ENCODE measurements around the gene DCPS. TPM values are rescaled to one million over a fixed set of nuclear protein-coding genes. Genes with fewer than 3 reads are reported as not detected.

DCPS gene
- total RNA-seq, 2 donors from 2014 or later, result 3.0 to 17.9 TPM

DNA sequence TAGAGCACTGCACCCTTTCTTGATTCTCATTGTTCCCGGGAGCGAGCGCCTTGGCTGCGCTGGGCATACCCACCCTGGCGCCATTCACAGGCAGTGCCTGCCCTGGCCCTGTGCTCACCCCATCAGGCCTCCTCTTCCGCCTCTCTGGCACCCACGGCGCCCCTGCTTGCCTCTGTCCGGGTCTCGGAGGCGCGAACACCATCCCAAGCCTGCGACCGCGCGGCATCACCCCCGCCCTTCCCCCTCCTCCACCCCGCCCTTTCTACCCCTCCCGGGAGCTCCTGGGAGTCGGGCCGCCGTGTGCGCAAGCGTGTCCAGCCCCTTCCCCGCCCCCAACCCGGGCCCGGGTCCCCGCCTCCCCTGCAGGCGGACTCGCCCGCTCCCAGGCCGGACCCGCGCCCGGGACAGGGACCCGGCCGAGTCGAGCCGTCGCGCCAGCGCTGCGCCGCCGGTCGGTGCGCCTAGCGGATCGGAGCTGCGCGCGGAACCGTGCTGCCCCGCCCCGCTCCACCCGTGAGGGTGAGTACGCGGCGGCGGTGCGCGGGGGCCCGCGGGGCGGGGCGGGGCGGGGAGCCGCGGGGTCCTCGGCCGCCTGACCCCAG, 51.6 kb downstream of the DCPS start, which contains the start of gene ST3GAL4:
ST3GAL4 (plus strand) TSS at position 363 of the 602 bp plus-strand sequence. CDS start 50,470 bp downstream, outside the sequence.
- Histone ChIP-seq H3K4me1 (peaks cover 34% of the 10 kb centered on the region), H3K27ac (peak within 1 kb of the TSS in 2 of 4 donors; percentile 33 to 36), H3K4me3 (peak within 1 kb of the TSS; percentile 49 to 65), H3K9me3 (no peaks in the 10 kb centered on the region), H3K27me3 (no peaks in the 10 kb centered on the region), H3K36me3 (replicated peaks in 1 of 2; ENCODE audit: insufficient read depth in 1 of 2, low read depth in 2 of 2) (no peaks in the 10 kb centered on the region)
- intact Hi-C loops (cut with DNase I), result no loop called here
- DNase-seq (peak; percentile 63 to 78 (median 71)), ATAC-seq (peak; percentile 72)
- WGBS, 2 donors, result 1 to 2% methylated on average over 9 to 38 of the region's 71 CpGs
- TF ChIP-seq CTCF (IDR thresholded peaks at IDR 0.05) (no peak), POLR2A (IDR thresholded peaks at IDR 0.05) (peak in 1 of 3 donors; percentile 15)

DNA sequence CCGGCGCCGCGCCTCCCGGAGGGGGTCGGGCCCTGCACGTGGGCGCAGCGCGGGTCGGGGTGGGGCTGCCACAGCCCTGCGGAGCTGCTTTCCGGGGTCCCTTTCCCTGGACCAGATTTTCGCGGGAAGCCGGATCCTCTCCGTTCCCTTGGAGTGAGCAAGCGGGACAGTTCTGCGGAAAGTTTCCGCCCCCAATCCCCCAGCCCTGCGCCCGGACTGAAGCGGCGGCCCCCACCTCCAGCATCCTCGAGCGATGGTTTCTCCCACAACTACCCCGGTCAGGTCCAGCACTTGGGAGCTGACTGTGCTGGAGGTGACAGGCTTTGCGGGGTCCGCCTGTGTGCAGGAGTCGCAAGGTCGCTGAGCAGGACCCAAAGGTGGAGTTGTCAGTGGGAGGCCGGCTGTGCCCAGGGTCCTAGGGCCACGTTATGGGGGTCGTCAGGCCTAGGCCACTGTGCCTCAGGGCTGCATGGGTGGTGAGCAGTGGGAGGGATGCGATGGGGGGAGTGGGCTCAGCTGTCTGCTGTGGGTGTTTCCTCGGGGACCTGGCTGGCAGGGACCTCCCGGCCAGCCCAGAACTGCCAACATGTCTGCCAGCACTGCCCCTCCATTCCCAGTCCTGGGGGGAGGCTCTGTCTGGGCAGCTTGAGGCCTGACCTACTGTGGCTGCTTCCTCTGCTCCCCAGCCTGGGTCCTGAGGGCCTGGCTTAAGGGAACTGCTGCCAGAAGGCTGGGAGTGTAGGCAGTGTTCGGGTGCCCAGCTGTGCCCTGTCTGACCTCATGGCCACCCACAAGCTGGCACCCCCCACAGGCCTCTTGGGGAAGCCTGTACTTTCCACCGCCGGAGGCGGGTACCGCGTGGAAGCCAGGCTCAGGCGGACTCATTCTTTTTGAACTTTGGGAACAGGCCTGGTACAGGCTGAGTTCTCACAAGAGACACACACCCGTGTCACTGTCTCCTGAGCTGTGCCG, 52.4 kb downstream of the DCPS start:
- Histone ChIP-seq H3K9me3 (no peaks in the 10 kb centered on the region), H3K36me3 (replicated peaks in 1 of 2; ENCODE audit: insufficient read depth in 1 of 2, low read depth in 2 of 2) (no peaks in the 10 kb centered on the region), H3K4me3 (no peak overlapping the region), H3K27ac (peak overlapping the region in 1 of 4 donors; percentile 24), H3K27me3 (no peaks in the 10 kb centered on the region), H3K4me1 (peaks cover 29% of the 10 kb centered on the region)
- no peak for ATAC-seq
- WGBS, 2 donors, result 20 to 50% methylated on average over 2 to 43 of the region's 46 CpGs
- TF ChIP-seq CTCF (IDR thresholded peaks at IDR 0.05), result no peak
- no peak for TF ChIP-seq POLR2A (IDR thresholded peaks at IDR 0.05)
- DNase-seq, result peak in 1 of 4 donors; percentile 49
- intact Hi-C loops (cut with DNase I), result no loop called here

GRCh38 chr11:126357055-126357962, 53.4 kb downstream of the DCPS start:
- DNase-seq (no peak), ATAC-seq (no peak)
- WGBS, 2 donors, result 84 to 85% methylated on average over 17 of the region's 17 CpGs
- no peak for TF ChIP-seq POLR2A (IDR thresholded peaks at IDR 0.05)
- no peak for TF ChIP-seq CTCF (IDR thresholded peaks at IDR 0.05)
- H3K27me3 ChIP-seq, result no peaks in the 10 kb centered on the region
- peak overlapping the region in 1 of 4 donors; percentile 10 for H3K27ac ChIP-seq
- peaks cover 21% of the 10 kb centered on the region for H3K4me1 ChIP-seq
- intact Hi-C loops (cut with DNase I), result no loop called here
- H3K36me3 ChIP-seq (replicated peaks in 1 of 2; ENCODE audit: insufficient read depth in 1 of 2, low read depth in 2 of 2), result no peaks in the 10 kb centered on the region
- no peak overlapping the region for H3K4me3 ChIP-seq
- H3K9me3 ChIP-seq, result no peaks in the 10 kb centered on the region

DNA sequence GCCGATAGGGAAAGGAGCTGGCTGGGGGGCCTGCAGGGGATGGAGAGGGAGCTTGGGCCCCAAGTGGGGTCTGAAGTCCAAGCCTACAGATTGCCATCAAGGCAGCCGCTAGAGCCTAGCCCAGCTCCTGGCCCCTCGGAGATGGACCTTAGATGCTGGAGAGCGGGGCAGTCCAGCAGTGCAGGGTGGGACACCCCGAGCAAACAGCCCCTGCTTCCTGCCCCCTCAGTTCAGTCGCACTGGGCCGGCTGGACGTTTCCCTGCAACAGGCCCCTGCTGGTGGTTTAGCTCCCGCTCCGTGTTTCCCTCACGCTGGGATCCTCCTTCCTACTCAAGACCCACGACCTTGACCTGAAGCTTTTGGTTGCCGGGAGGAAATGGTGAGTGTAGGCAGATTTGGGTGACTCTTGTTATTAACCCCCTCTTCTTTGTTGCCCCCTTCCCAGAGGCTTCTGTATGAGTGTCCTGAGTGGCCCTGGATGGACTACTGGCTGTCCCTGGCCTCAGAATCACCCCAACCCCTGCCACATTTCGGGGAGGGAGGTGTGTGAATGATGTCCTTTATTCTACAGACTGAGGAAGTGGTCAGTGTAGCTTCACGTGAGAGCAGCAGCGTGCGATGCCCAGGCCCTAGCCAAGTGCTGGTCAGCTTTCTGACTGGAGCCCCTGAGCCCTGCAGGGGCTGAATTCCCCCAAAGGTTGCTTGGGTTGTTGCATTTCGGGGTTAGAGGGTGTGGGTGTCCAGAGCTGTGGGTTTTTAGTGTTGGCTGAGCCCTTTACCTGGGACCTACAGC, 54.3 kb downstream of the DCPS start:
- no peak for TF ChIP-seq CTCF (IDR thresholded peaks at IDR 0.05)
- TF ChIP-seq POLR2A (IDR thresholded peaks at IDR 0.05), result no peak
- Histone ChIP-seq H3K4me3 (no peak overlapping the region), H3K9me3 (no peaks in the 10 kb centered on the region), H3K4me1 (peaks cover 21% of the 10 kb centered on the region), H3K27me3 (no peaks in the 10 kb centered on the region), H3K36me3 (replicated peaks in 1 of 2; ENCODE audit: insufficient read depth in 1 of 2, low read depth in 2 of 2) (no peaks in the 10 kb centered on the region), H3K27ac (peak overlapping the region in 1 of 4 donors; percentile 10)
- no peak for ATAC-seq
- intact Hi-C loops (cut with DNase I), result no loop called here
- 82 to 84% methylated on average over 10 to 18 of the region's 18 CpGs for WGBS, 2 donors
- no peak for DNase-seq

All from body of pancreas (tissue), 4 donors.